HG03196 (cell line): ENCODE data around the gene TMEM132A.
"Not testable (repeated sequence)": the region's sequence is repeated elsewhere in the genome, so short reads cannot be mapped to it uniquely, and the experiment has no call there.

Source experiments
- ATAC-seq: cut with Tn5 transposase; IDR thresholded peaks from one replicate; pipeline ENCODE4 v1.9.1; 2021; ENCODE audit not compliant: unreplicated experiment

The TMEM132A gene

GRCh38 chr11:60902625-60903024, 21.6 kb upstream of the TMEM132A start:
- no peak for ATAC-seq

- ATAC-seq, result no peak
These were observed 19.2 kb upstream of the TMEM132A start for GRCh38 chr11:60905047-60905446.

GRCh38 chr11:60905551-60906113, 18.6 kb upstream of the TMEM132A start:
- no peak for ATAC-seq

DNA sequence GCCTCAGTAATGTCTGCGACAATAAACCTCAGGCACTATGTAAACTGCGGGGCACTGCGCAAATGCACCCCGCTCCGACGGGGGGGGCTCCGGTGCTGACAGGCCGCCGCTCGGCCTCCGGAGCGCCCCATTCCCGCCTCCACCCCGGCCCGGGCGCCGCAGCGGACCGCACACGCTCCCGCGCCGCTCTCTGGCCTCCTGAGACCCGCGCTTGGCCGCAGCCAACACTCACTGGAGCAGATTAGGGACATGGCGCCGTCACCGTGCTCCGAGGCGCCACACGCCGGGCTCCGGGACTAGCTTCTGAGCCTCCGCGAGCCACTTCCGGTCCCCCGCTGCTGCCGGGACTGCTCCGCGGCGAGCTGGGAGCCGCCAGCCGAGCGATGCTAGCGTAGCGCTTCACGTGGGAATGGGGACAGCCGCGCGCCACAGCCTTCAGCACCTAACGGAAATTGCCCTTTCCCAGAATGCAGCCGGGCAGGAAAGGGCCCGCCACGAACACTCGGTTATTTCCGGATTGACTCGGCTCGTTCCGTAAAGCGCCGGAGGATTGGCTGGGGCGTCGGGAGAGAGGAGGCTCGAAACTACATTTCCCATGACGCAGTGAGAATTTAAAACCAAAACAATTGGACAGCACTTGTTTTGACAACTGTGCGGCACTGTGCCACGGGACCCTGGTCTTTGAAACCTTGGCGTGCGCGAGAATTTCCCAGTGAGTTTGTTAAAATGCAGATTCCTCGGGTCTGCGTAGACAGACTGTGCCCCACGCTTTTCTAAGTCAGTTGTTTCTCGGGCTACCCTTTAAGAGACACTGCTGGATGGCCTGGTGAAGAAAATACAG, 17.9 kb upstream of the TMEM132A start, which contains the start of gene PRPF19:
Gene PRPF19 (minus strand): TSS at position 454 of the 841 bp plus-strand sequence. CDS start 203 bp downstream, at position 251.
- ATAC-seq, result peak; percentile 77

DNA sequence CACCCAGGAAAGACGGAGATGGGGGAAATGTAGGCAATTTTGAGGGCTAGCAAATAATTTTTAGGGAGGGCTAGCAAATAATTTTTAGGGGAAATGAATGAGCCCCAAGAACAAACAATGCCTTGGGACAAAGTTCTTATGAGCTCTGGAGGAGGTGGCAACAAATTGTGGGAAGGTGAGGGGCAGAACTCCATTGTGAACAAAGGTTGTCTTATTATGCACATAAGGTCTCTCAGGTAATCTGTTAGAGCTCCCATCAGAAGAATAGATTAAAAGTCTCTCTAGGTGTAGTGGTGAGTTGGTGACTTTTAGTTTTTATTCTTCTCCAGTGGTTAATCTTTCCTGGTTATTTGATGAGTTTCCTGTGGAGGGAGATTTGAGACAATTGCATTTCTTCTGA, 15.5 kb upstream of the TMEM132A start:
- ATAC-seq, result no peak

- ATAC-seq, result not testable (repeated sequence)
These were observed 14.5 kb upstream of the TMEM132A start for GRCh38 chr11:60909680-60910280.

- peak; percentile 33 for ATAC-seq
These were observed 14.0 kb upstream of the TMEM132A start for GRCh38 chr11:60910281-60910687.

- no peak for ATAC-seq
These were observed 13.4 kb upstream of the TMEM132A start for GRCh38 chr11:60910711-60911380.

DNA sequence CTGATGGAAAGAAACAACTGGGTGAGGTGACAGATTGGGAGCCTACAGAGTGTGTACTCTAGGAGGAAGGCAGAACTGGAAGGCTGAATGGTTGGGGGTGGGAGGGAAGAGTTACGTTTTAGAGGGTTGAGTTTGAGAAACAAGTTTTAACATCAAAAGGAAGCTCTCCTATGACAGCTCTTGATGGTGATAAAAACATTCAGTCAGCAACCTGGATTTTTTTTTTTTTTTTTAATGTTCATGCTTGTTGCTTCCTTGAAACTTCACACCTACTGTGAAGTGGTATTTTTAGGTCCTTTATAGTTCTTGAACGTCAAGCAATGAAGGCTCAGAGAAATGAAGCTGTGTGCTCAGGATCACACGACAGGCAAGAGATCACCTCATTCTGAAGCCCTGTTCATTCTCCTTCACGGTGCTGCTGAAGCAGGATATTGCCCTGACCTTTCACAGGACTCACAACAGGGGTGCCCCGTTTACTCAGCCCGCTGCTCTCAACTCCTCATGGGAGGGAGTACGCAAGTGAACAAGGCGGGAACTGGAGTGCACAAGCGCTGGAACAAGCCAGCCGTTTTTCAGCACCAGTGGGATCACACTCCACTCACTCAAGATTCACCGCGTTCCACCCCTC, 11.9 kb upstream of the TMEM132A start:
- ATAC-seq, result no peak

DNA sequence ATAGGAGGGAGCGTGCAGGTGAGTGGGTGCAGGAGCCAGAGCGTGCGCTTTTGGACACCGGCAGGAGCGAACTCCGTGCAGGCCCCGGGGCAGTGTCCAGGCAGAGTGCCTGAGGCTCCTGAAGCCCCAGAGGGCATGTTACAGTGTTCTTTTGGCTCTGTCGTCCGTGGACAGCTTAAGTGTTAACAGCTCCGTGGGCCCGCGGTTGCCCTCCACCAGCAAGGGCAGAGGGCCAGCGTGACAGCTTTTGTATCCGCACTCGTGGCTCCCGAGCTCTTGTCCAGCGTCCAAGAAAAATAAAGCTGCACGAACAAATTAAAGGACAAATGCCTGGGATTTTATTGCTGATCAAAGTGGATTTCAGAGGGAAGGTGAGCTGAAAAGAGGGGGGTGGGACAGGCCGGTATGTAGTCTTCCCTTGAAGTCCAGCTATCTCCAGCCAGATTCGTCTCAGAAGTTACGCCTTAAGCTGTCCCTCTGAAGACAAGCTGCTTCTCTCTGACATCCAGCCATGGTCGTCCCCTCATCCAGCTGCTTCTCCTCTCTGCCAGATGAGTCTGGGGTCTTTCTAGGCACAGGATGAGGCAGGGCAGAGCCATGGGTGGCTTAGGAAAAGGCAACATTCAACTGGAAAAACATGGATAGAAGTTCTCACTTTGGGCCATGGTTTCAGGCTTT, 11.3 kb upstream of the TMEM132A start:
- ATAC-seq, result no peak

- ATAC-seq, result peak; percentile 40
These were observed 10.2 kb upstream of the TMEM132A start, which contains the start of gene TMEM109 for GRCh38 chr11:60913793-60914632. TMEM109 (plus strand) TSS chr11:60914158; CDS start chr11:60919694, 5,536 bp downstream.

DNA sequence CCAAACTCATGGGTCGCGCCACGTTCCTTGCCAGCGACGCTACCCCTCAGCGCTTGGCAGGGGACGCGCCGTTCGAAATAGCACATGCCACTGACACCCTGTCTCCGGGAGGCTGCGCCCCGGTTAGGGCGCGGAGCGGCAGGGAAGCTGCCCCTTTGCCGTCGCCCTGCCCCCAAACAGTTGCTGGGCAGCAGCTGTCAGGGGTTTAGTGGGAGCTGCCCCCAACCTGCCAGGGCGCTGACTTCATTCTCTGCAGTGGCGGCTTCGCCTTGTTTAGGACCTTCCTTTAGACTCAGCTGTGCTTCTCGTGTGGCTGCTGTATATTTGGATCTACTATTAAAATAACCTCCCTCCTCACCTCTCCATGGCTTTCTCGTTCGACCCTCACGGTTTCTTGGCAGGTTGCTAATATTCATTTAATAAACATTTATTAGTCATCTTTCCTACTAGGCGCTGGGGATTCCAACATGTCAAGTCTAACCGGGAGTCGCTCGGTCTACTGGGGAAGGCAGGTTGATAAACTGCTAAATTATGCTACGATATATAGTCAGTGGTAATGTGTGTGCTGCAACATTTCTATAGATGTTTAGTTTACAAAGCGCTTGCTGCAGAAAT, 9.5 kb upstream of the TMEM132A start:
- ATAC-seq, result peak; percentile 2

DNA sequence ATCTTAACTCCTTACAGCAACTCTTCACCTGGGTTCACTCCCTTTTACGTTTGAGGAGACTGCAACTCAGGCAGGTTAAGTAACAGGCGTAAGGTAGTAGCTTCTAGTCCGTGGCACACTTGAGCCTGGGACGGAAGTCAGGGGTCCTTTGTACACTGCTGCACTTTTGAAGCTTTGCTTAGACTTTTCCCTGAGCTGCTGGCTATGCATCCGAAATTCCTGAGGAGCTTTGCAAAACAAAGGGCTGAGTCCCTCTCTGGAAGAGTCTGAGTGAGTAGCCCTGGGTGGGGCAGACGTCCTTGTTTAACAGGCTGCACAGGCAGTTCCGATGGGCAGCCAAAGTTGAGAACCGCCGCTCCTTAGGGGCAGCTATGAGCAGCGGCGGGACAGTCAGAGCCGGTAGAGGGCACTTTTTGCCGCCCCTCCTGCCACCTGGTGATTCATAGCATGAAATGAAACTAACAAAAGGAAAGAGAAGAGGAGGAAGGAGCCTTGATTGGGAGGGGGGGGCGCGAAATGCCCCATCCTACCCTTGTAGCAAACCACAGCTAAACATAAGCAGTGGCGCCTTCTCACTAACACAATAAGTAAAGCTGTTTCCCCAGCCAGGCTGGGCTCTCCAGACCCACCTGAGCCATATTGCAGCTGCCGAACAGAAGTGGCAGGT, 8.9 kb upstream of the TMEM132A start:
- peak; percentile 53 for ATAC-seq

- ATAC-seq, result no peak
These were observed 7.5 kb upstream of the TMEM132A start for GRCh38 chr11:60916669-60917206.

- no peak for ATAC-seq
These were observed 7.0 kb upstream of the TMEM132A start for GRCh38 chr11:60917267-60917666.

DNA sequence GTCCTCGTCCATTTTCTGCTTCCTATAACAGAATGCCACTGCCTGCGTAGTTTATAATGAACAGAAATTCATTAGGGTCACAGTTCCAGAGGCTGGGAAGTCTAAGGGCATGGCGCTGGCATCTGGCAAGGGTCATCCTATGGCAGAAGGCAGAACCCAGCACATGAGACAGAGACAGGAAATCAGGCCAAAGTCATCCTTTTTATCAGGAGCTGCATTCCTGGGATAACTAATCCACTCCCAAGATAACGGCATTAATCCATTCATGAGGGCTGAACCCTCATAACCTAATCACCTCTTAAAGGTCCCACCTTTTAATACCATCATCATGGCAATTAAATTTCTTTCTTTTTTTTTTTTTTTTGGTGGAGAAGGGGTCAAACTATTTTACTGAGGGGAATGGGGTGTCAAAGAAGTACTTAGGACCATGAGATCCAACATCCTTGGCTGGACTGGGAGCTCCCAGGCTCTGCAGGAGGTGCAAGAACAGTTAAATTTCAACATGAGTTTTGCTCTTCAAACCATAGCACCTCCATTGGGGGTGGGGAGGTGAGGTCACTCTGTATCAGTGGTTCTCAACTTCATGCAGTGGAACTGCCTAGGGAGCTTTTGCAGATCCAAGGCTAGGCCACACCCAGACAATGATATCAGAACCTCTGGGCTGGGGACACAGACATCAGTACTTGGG, 5.9 kb upstream of the TMEM132A start:
- ATAC-seq, result no peak

GRCh38 chr11:60918939-60919265, 5.4 kb upstream of the TMEM132A start:
- no peak for ATAC-seq

DNA sequence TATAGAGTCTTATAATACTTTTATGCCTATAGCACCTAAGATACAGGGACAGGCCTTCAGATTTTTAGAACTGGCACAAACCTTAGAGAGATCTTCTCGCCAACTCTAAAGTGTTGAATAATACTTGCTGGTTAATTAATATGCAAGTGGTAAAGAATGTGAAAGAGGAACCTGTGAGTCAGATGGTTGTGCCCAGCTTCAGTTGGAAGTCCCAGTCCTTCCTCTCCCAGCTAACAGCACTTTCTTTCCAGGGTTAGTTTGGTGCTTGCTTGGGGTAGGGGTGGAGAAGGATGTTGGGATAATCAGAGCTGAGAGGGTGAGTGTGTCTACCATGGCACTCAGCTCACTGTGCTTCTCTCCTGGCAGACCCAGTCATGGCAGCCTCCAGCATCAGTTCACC, 4.9 kb upstream of the TMEM132A start:
- no peak for ATAC-seq
